ENCODE results near the gene MNT. TPM values are rescaled to one million over a fixed set of nuclear protein-coding genes. Genes with fewer than 3 reads are reported as not detected.
"Not testable (repeated sequence)": the region's sequence is repeated elsewhere in the genome, so short reads cannot be mapped to it uniquely, and the experiment has no call there.

Gene MNT
- total and polyA plus RNA-seq, 5 donors from 2014 or later: 0.50 to 93.4 (median 1.1) TPM

DNA sequence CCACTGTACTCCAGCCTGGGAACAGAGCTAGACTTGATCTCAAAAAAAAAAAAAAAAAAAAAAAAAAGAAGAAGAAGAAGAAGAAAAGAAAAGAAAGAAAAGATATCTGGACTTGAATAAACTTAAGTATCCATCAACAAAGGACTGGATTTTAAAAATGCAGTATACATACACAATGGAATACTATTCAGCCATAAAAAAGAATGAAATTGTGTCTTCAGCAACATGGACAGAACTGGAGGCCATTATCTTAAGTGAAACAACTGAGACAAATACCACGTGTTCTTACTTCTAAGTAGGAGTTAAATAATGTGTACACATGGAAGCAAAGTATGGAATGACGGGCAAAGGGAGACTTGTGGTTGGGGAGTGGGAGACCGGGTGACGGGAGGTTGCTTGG, 40.1 kb upstream of the MNT start:
- DNase-seq: no peak
- Mint-ChIP-seq H3K27me3 (no peaks in the 10 kb centered on the region), H3K4me1 (peaks cover 0 to 6% (median 4%) of the 10 kb centered on the region in 4 donors), H3K9me3 (peaks cover 0 to 1% (median 0%) of the 10 kb centered on the region in 7 donors), H3K4me3 (no peak overlapping the region), H3K36me3 (peaks cover 34% of the 10 kb centered on the region), H3K27ac (no peak overlapping the region)
- no peak overlapping the region for H3K4me3 ChIP-seq (ENCODE audit: low read depth, low read length)
- peaks cover 44% of the 10 kb centered on the region for H3K36me3 ChIP-seq (ENCODE audit: control insufficient read depth, insufficient read depth, low read length)
- peaks cover 0 to under 1% of the 10 kb centered on the region in 2 experiments for H3K9me3 ChIP-seq (ENCODE audit: control insufficient read depth in 2 of 2, low read length in 2 of 2)
- no peaks in the 10 kb centered on the region for H3K4me1 ChIP-seq (ENCODE audit: control insufficient read depth, insufficient read depth, low read length, poor library complexity, severe bottlenecking)
- no peak overlapping the region for H3K27ac ChIP-seq (ENCODE audit: insufficient read depth, low read length, poor library complexity, severe bottlenecking)
- no peak for ATAC-seq (ENCODE audit: low read depth in 2 of 2)
- H3K27me3 ChIP-seq (ENCODE audit: control insufficient read depth, insufficient read depth, low read length): no peaks in the 10 kb centered on the region

DNA sequence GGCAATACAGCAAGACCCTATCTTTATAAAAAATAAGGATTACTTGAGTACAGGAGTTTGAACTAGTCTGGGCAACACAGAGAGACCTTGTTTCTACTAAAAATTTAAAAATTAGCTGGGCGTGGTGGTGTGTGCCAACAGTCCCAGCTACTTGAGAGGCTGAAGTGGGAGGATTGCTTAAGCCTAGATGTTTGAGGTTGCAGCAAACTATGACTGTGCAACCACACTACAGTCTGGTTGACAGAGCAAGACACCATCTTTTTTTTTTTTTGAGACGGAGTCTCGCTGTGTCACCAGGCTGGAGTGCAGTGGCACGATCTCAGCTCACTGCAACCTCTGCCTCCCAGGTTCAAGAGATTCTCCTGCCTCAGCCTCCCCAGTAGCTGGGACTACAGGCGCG, 39.1 kb upstream of the MNT start:
- not testable (repeated sequence) for ATAC-seq (ENCODE audit: low read depth in 2 of 2); H3K4me1 Mint-ChIP-seq; H3K4me1 ChIP-seq (ENCODE audit: control insufficient read depth, insufficient read depth, low read length, poor library complexity, severe bottlenecking); H3K9me3 Mint-ChIP-seq; H3K27ac ChIP-seq (ENCODE audit: insufficient read depth, low read length, poor library complexity, severe bottlenecking); H3K27me3 Mint-ChIP-seq; H3K27ac Mint-ChIP-seq; H3K9me3 ChIP-seq (ENCODE audit: control insufficient read depth in 2 of 2, low read length in 2 of 2); H3K4me3 ChIP-seq (ENCODE audit: low read depth, low read length); DNase-seq; H3K27me3 ChIP-seq (ENCODE audit: control insufficient read depth, insufficient read depth, low read length); H3K4me3 Mint-ChIP-seq
- peaks cover 31% of the 10 kb centered on the region for H3K36me3 Mint-ChIP-seq
- H3K36me3 ChIP-seq (ENCODE audit: control insufficient read depth, insufficient read depth, low read length): peaks cover 49% of the 10 kb centered on the region

DNA sequence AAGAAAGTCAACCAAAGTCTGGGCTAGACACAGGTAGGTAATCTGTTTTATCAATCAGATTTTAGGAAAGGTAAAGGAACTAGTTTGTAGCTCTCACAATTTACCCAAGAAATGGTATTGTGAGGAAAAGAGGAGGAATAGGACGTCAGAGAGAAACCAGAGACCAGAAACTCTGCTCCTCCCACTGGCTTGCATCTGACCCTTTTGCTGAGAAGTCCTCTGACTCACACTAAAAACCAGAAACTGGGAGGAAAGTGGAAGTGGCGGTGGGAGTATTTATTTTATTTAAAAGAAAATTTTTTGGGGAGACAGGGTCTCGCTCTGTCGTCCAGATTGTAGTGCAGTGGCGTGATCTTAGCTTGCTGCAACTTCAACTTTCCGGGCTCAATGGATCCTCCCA, 38.0 kb upstream of the MNT start:
- DNase-seq: no peak
- no peak overlapping the region for H3K27ac ChIP-seq (ENCODE audit: insufficient read depth, low read length, poor library complexity, severe bottlenecking)
- Mint-ChIP-seq H3K4me3 (no peak overlapping the region), H3K27ac (no peak overlapping the region), H3K4me1 (peaks cover 2 to 6% (median 5%) of the 10 kb centered on the region in 4 donors), H3K27me3 (no peaks in the 10 kb centered on the region), H3K36me3 (peaks cover 32% of the 10 kb centered on the region), H3K9me3 (peaks cover 0 to 1% (median 0%) of the 10 kb centered on the region in 7 donors)
- no peaks in the 10 kb centered on the region for H3K27me3 ChIP-seq (ENCODE audit: control insufficient read depth, insufficient read depth, low read length)
- H3K9me3 ChIP-seq (ENCODE audit: control insufficient read depth in 2 of 2, low read length in 2 of 2): no peaks in the 10 kb centered on the region
- no peak for ATAC-seq (ENCODE audit: low read depth in 2 of 2)
- peaks cover 57% of the 10 kb centered on the region for H3K36me3 ChIP-seq (ENCODE audit: control insufficient read depth, insufficient read depth, low read length)
- H3K4me1 ChIP-seq (ENCODE audit: control insufficient read depth, insufficient read depth, low read length, poor library complexity, severe bottlenecking): no peaks in the 10 kb centered on the region
- H3K4me3 ChIP-seq (ENCODE audit: low read depth, low read length): no peak overlapping the region

DNA sequence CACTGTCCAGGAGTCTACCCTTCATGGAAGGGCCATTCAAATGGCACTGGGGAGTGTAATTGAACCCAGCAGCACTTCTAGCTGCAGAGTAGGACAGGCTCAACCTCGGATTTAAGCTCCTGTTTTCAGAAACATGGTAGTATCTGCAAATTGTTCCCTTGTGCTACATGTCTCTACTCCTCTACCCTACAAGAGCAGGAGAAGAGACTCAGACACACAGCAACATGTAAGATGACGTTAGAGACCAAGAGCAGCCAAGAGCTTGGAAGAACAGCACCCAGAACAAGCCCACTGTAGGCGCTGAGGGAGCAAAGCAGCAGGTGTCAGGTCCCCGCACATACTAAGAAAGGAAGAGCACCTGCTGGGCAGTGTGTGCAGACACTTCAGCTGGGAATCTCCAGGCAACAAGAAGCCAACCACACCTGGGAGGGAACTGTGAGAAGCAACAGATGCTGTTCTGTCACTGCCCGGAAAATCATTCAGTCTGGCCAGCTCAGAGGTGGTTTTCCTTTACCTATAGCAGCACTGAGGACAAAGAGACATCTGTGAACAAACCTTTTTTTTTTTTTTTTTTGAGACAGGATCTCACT, 35.6 kb upstream of the MNT start:
- Histone ChIP-seq H3K9me3 (ENCODE audit: control insufficient read depth in 2 of 2, low read length in 2 of 2) (no peaks in the 10 kb centered on the region), H3K4me3 (ENCODE audit: low read depth, low read length) (no peak overlapping the region), H3K4me1 (ENCODE audit: control insufficient read depth, insufficient read depth, low read length, poor library complexity, severe bottlenecking) (no peaks in the 10 kb centered on the region), H3K36me3 (ENCODE audit: control insufficient read depth, insufficient read depth, low read length) (peaks cover 73% of the 10 kb centered on the region), H3K27me3 (ENCODE audit: control insufficient read depth, insufficient read depth, low read length) (no peaks in the 10 kb centered on the region), H3K27ac (ENCODE audit: insufficient read depth, low read length, poor library complexity, severe bottlenecking) (no peak overlapping the region)
- Mint-ChIP-seq H3K9me3 (no peaks in the 10 kb centered on the region), H3K4me1 (peaks cover 0 to 8% (median 5%) of the 10 kb centered on the region in 4 donors), H3K27ac (no peak overlapping the region), H3K4me3 (no peak overlapping the region), H3K36me3 (peaks cover 40% of the 10 kb centered on the region), H3K27me3 (no peaks in the 10 kb centered on the region)
- no peak for ATAC-seq (ENCODE audit: low read depth in 2 of 2)
- no peak for DNase-seq

DNA sequence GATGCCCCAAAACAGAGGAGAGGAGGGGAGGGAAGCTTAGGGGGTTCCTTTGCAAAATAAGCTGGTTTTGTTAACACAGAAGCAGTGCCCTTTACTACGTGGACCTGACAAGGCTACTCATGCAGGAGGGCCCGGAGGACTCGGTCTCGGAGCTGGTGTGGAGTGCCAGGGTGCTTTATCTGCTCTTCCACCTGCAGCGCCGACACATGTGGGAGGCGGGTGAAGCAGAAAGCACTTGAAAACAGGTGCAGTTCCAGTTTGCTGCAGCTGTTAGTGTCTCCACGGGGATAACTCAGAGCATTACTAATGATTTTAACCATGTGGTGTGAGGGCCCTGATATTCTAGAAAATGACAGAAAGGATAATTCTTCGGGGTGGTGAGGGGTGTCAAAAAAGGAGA, 35.0 kb upstream of the MNT start:
- Mint-ChIP-seq H3K9me3 (no peaks in the 10 kb centered on the region), H3K27ac (no peak overlapping the region), H3K27me3 (no peaks in the 10 kb centered on the region), H3K4me3 (no peak overlapping the region), H3K36me3 (peaks cover 34% of the 10 kb centered on the region), H3K4me1 (peaks cover 0 to 11% (median 5%) of the 10 kb centered on the region in 4 donors)
- DNase-seq (no peak), ATAC-seq (ENCODE audit: low read depth in 2 of 2) (no peak)
- Histone ChIP-seq H3K4me3 (ENCODE audit: low read depth, low read length) (no peak overlapping the region), H3K4me1 (ENCODE audit: control insufficient read depth, insufficient read depth, low read length, poor library complexity, severe bottlenecking) (no peaks in the 10 kb centered on the region), H3K27ac (ENCODE audit: insufficient read depth, low read length, poor library complexity, severe bottlenecking) (no peak overlapping the region), H3K27me3 (ENCODE audit: control insufficient read depth, insufficient read depth, low read length) (no peaks in the 10 kb centered on the region), H3K36me3 (ENCODE audit: control insufficient read depth, insufficient read depth, low read length) (peaks cover 68% of the 10 kb centered on the region), H3K9me3 (ENCODE audit: control insufficient read depth in 2 of 2, low read length in 2 of 2) (no peaks in the 10 kb centered on the region)

DNA sequence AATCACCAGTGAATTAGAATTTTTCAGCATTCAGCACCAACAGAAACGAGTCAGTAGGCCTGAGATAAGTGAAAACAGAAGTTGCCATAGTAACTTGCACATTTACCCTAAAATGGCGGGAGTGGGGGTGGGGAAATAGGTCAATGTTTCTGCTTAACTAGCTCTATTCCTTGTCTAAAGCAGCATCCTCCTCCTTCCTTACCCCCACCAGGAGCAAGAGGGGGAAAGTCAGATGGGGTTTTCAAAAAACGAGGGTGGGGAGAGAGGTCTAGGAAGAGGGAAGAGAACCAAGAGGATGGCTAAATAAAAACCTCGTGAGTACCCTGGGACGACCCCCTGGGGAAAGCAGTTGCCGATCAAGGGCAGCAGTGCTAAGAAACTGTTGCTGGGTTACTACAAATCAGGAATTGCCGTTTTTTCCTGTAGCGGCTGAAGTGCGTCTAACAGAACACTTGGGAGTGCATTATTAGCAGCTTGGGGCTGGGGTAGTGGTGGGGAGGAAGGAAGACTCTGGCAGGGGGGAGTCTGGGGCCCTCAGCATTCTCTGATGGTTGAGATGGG, 34.4 kb upstream of the MNT start:
- Mint-ChIP-seq H3K4me1 (peaks cover 0 to 11% (median 5%) of the 10 kb centered on the region in 4 donors), H3K36me3 (peaks cover 34% of the 10 kb centered on the region), H3K27me3 (no peaks in the 10 kb centered on the region), H3K27ac (peak overlapping the region in 1 of 3 donors; percentile 51), H3K4me3 (peak overlapping the region in 1 of 4 donors; percentile 31), H3K9me3 (no peaks in the 10 kb centered on the region)
- no peaks in the 10 kb centered on the region for H3K4me1 ChIP-seq (ENCODE audit: control insufficient read depth, insufficient read depth, low read length, poor library complexity, severe bottlenecking)
- H3K36me3 ChIP-seq (ENCODE audit: control insufficient read depth, insufficient read depth, low read length): peaks cover 64% of the 10 kb centered on the region
- no peaks in the 10 kb centered on the region for H3K27me3 ChIP-seq (ENCODE audit: control insufficient read depth, insufficient read depth, low read length)
- DNase-seq: no peak
- H3K27ac ChIP-seq (ENCODE audit: insufficient read depth, low read length, poor library complexity, severe bottlenecking): no peak overlapping the region
- H3K9me3 ChIP-seq (ENCODE audit: control insufficient read depth in 2 of 2, low read length in 2 of 2): no peaks in the 10 kb centered on the region
- H3K4me3 ChIP-seq (ENCODE audit: low read depth, low read length): no peak overlapping the region
- ATAC-seq (ENCODE audit: low read depth in 2 of 2): no peak

DNA sequence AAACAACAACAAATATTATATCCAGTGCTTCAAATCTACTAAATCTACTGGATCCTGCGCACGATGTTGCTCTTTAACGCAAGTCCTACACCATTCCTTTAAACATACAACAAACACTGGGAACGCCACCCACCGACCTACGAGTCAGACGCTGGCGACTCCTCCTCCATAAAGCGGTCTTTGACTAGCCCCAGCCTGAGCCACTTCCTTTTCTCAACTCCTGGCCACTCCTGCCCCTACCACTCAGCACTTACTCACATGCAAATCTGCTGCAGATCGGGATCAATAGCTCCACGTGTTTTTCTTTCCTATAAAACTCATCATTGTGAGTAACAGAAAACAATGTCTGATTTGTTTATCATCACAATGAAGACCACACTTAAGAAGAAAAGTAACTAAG, 32.8 kb upstream of the MNT start:
- H3K4me1 Mint-ChIP-seq: peaks cover 0 to 11% (median 5%) of the 10 kb centered on the region in 4 donors
- H3K4me3 Mint-ChIP-seq: no peak overlapping the region
- no peaks in the 10 kb centered on the region for H3K27me3 ChIP-seq (ENCODE audit: control insufficient read depth, insufficient read depth, low read length)
- no peaks in the 10 kb centered on the region for H3K4me1 ChIP-seq (ENCODE audit: control insufficient read depth, insufficient read depth, low read length, poor library complexity, severe bottlenecking)
- H3K9me3 ChIP-seq (ENCODE audit: control insufficient read depth in 2 of 2, low read length in 2 of 2): no peaks in the 10 kb centered on the region
- ATAC-seq (ENCODE audit: low read depth in 2 of 2) (no peak), DNase-seq (no peak)
- no peak overlapping the region for H3K27ac Mint-ChIP-seq
- peaks cover 54% of the 10 kb centered on the region for H3K36me3 ChIP-seq (ENCODE audit: control insufficient read depth, insufficient read depth, low read length)
- H3K27ac ChIP-seq (ENCODE audit: insufficient read depth, low read length, poor library complexity, severe bottlenecking): no peak overlapping the region
- no peak overlapping the region for H3K4me3 ChIP-seq (ENCODE audit: low read depth, low read length)
- no peaks in the 10 kb centered on the region for H3K27me3 Mint-ChIP-seq
- no peaks in the 10 kb centered on the region for H3K9me3 Mint-ChIP-seq
- peaks cover 31% of the 10 kb centered on the region for H3K36me3 Mint-ChIP-seq

DNA sequence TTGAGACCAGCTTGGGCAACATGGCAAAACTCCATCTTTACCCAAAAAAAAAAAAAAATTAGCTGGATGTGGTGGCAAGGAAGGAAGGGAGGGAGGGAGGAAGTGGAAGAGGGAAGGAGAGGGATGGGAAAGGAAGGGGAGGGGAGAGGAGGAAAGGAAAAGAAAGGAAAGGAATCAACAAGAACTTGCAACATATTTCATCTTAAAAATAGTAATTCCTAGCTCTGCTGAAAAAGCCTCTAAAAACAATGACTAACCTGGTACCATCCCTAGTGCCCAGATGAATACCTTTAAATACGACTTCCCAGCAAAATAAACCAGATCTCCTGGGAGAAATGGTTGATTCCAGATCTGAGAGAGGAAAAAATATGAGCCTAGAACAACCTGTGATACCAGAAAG, 27.1 kb upstream of the MNT start:
- H3K27me3 ChIP-seq (ENCODE audit: control insufficient read depth, insufficient read depth, low read length): no peaks in the 10 kb centered on the region
- H3K27me3 Mint-ChIP-seq: no peaks in the 10 kb centered on the region
- peaks cover 22% of the 10 kb centered on the region for H3K36me3 Mint-ChIP-seq
- no peak overlapping the region for H3K27ac ChIP-seq (ENCODE audit: insufficient read depth, low read length, poor library complexity, severe bottlenecking)
- no peak overlapping the region for H3K27ac Mint-ChIP-seq
- H3K4me1 Mint-ChIP-seq: peaks cover 0 to 15% (median 3%) of the 10 kb centered on the region in 4 donors
- H3K4me3 ChIP-seq (ENCODE audit: low read depth, low read length): no peak overlapping the region
- H3K36me3 ChIP-seq (ENCODE audit: control insufficient read depth, insufficient read depth, low read length): peaks cover 15% of the 10 kb centered on the region
- DNase-seq: no peak
- ATAC-seq (ENCODE audit: low read depth in 2 of 2): no peak
- no peaks in the 10 kb centered on the region for H3K9me3 ChIP-seq (ENCODE audit: control insufficient read depth in 2 of 2, low read length in 2 of 2)
- no peaks in the 10 kb centered on the region for H3K4me1 ChIP-seq (ENCODE audit: control insufficient read depth, insufficient read depth, low read length, poor library complexity, severe bottlenecking)
- H3K9me3 Mint-ChIP-seq: no peaks in the 10 kb centered on the region
- no peak overlapping the region for H3K4me3 Mint-ChIP-seq
